NB4 (cell line): ENCODE data around the gene CEP350.

ENCODE experiments used
- MAX ChIP-seq: IDR thresholded peaks from 2 replicates; pipeline ENCODE4 v1.6.1; 2011; ENCODE audit warnings: low read depth, low read length
- POLR2A ChIP-seq: IDR thresholded peaks from 2 replicates; pipeline ENCODE4 v1.6.1; 2011; ENCODE audit warnings: mild to moderate bottlenecking; ENCODE audit not compliant: insufficient read length; ENCODE audit errors: extremely low read depth
- TF ChIP-seq, protein P1 (sequence below): IDR thresholded peaks from one replicate; pipeline ENCODE4 v1.5.1; 2012; ENCODE audit warnings: low read depth, low read length

DNA sequence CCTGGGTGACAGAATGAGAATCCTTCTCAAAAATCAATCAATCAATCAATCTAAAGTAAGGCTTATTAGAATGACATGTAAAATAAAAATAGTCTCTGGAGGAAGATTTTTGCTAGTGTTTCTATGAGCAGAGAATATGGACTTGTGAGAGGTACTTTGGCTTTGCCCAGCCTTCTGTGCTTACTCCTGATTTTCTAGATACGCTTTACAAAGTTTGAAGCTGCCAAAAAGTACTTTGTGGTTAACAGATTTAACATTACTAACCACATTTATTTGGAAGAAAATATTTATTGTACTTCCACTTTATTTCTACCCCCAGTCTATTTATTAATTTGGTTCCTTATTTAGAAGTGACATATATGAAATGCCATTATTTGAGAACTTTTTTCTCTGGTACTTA is 41.0 kb downstream of the CEP350 start:
- TF ChIP-seq MAX (no peak), POLR2A (no peak)
- TF ChIP-seq, protein P1, sequence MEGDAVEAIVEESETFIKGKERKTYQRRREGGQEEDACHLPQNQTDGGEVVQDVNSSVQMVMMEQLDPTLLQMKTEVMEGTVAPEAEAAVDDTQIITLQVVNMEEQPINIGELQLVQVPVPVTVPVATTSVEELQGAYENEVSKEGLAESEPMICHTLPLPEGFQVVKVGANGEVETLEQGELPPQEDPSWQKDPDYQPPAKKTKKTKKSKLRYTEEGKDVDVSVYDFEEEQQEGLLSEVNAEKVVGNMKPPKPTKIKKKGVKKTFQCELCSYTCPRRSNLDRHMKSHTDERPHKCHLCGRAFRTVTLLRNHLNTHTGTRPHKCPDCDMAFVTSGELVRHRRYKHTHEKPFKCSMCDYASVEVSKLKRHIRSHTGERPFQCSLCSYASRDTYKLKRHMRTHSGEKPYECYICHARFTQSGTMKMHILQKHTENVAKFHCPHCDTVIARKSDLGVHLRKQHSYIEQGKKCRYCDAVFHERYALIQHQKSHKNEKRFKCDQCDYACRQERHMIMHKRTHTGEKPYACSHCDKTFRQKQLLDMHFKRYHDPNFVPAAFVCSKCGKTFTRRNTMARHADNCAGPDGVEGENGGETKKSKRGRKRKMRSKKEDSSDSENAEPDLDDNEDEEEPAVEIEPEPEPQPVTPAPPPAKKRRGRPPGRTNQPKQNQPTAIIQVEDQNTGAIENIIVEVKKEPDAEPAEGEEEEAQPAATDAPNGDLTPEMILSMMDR = no peak
